ENCODE results near the gene UBASH3B.

DNA sequence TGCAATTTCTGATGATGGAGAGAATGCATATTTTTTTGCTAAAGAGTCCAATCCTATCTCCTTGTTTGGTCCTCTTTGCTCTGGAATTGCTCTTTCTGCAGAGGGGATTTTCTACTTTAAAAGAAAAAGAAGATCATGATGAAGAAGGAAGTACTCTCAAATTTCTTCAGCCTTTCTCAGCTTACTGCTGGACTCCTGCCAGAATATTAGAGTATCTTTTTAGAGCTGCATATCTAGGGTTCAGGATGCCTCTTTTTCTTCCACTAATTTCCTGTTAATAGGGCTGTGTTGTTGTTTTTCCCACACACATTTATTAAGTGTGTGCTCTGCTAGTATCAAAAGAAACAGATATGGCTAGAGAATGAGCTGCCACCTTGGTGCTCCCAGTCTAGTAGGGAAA is 18.2 kb downstream of the UBASH3B start:
- TF ChIP-seq, protein P1, sequence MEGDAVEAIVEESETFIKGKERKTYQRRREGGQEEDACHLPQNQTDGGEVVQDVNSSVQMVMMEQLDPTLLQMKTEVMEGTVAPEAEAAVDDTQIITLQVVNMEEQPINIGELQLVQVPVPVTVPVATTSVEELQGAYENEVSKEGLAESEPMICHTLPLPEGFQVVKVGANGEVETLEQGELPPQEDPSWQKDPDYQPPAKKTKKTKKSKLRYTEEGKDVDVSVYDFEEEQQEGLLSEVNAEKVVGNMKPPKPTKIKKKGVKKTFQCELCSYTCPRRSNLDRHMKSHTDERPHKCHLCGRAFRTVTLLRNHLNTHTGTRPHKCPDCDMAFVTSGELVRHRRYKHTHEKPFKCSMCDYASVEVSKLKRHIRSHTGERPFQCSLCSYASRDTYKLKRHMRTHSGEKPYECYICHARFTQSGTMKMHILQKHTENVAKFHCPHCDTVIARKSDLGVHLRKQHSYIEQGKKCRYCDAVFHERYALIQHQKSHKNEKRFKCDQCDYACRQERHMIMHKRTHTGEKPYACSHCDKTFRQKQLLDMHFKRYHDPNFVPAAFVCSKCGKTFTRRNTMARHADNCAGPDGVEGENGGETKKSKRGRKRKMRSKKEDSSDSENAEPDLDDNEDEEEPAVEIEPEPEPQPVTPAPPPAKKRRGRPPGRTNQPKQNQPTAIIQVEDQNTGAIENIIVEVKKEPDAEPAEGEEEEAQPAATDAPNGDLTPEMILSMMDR (conservative IDR thresholded peaks at IDR 0.05 in 1 of 2, IDR thresholded peaks at IDR 0.05 in 1 of 2; ENCODE audit: low read depth in 1 of 2, low read length in 2 of 2): no peak
- no peak for TF ChIP-seq EZH2 (IDR thresholded peaks at IDR 0.05; ENCODE audit: low read length, missing control alignments)

All from fibroblast of lung (primary cell).